Naive B cell (primary cell): ENCODE results near the gene FAM20A. TPM values are rescaled to one million over a fixed set of nuclear protein-coding genes. Genes with fewer than 3 reads are reported as not detected.

ENCODE experiments used
- ATAC-seq, 2 donors: fragments of 150-1000 bp; cut with Tn5 transposase; 2 replicates each; pipeline ENCODE4 v1.10.0; 2021; ENCODE audit warnings: low read depth in 2 of 2, mild to moderate bottlenecking in 2 of 2, moderate library complexity in 2 of 2
- DNase-seq: peaks from one replicate; pipeline ENCODE4 v3.0.0; 2022
- H3K27ac Mint-ChIP-seq, 6 donors: one replicate each; pipeline ENCODE4 v1.8.0; 2020 to 2022; ENCODE audit warnings: mild to moderate bottlenecking in 6 of 6, mixed read lengths in 6 of 6, moderate library complexity in 5 of 6, inconsistent platforms in 2 of 6
- H3K27me3 Mint-ChIP-seq, 3 donors: one replicate each; pipeline ENCODE4 v1.8.0; 2021 to 2022; ENCODE audit warnings: mixed read lengths in 3 of 3, mild to moderate bottlenecking in 1 of 3
- H3K36me3 Mint-ChIP-seq, 2 donors: one replicate each; pipeline ENCODE4 v1.8.0; 2020 to 2022; ENCODE audit warnings: mixed read lengths in 2 of 2, inconsistent platforms in 1 of 2, mild to moderate bottlenecking in 1 of 2
- H3K4me1 Mint-ChIP-seq, 3 donors: one replicate each; pipeline ENCODE4 v1.8.0; 2020 to 2022; ENCODE audit warnings: mixed read lengths in 3 of 3, inconsistent platforms in 1 of 3, mild to moderate bottlenecking in 1 of 3, moderate library complexity in 1 of 3
- H3K4me3 Mint-ChIP-seq, 8 donors: one replicate each; pipeline ENCODE4 v1.8.0; 2020 to 2022; ENCODE audit warnings: mild to moderate bottlenecking in 8 of 8, mixed read lengths in 8 of 8, moderate library complexity in 8 of 8, inconsistent platforms in 2 of 8
- H3K9me3 Mint-ChIP-seq, 7 donors: one replicate each; pipeline ENCODE4 v1.8.0; 2020 to 2022; ENCODE audit warnings: mixed read lengths in 7 of 7, mild to moderate bottlenecking in 5 of 7, inconsistent platforms in 2 of 7, moderate library complexity in 1 of 7
- polyA plus RNA-seq, 6 donors: library from polyadenylated mRNA; unstranded; fragments of 300-500 nt; fragmentation: Illumina TruSeq; gene quantifications; one replicate each; pipeline ENCODE4 v1.2.3, GENCODE V29; 2021; ENCODE audit warnings: low read depth in 6 of 6

Gene FAM20A
- under 1 TPM in 2 of 6 donors, not detected in 4; 0.11 to 0.13 TPM for polyA plus RNA-seq

GRCh38 chr17:68600931-68601564 is at the start of gene FAM20A:
FAM20A (minus strand) TSS chr17:68601367; CDS start chr17:68600666, 701 bp downstream.
- no peak for ATAC-seq
- Mint-ChIP-seq H3K27me3 (peaks cover 67 to 80% (median 70%) of the 10 kb centered on the region in 3 donors), H3K4me3 (peak within 1 kb of the TSS in 6 of 8 donors; percentile 21 to 68 (median 60)), H3K9me3 (peaks cover 0 to 6% (median 1%) of the 10 kb centered on the region in 7 donors), H3K27ac (peak within 1 kb of the TSS in 1 of 6 donors; percentile 12), H3K36me3 (no peaks in the 10 kb centered on the region), H3K4me1 (peaks cover 5 to 11% (median 6%) of the 10 kb centered on the region in 3 donors)
- no peak for DNase-seq

GRCh38 chr17:68649324-68649723 is 48.2 kb upstream of the FAM20A start:
- ATAC-seq = no peak

GRCh38 chr17:68646626-68647526 is 45.7 kb upstream of the FAM20A start:
- Mint-ChIP-seq H3K9me3 (peaks cover 0 to 12% (median 5%) of the 10 kb centered on the region in 7 donors), H3K27me3 (peaks cover 29 to 43% (median 35%) of the 10 kb centered on the region in 3 donors)

More at GRCh38 chr17:68649324-68649723, 48.2 kb upstream of the FAM20A start:
- Mint-ChIP-seq H3K9me3 (peaks cover 0 to 12% (median 5%) of the 10 kb centered on the region in 7 donors), H3K27ac (no peak overlapping the region), H3K4me3 (no peak overlapping the region), H3K27me3 (peaks cover 16 to 24% (median 22%) of the 10 kb centered on the region in 3 donors), H3K36me3 (peaks cover 0 to 8% of the 10 kb centered on the region in 2 donors), H3K4me1 (no peaks in the 10 kb centered on the region)
- no peak for DNase-seq

GRCh38 chr17:68642118-68642412 is 40.9 kb upstream of the FAM20A start:
- Mint-ChIP-seq H3K27me3 (peaks cover 28 to 49% (median 41%) of the 10 kb centered on the region in 3 donors), H3K4me1 (no peaks in the 10 kb centered on the region), H3K9me3 (peaks cover 0 to 16% (median 6%) of the 10 kb centered on the region in 7 donors), H3K27ac (no peak overlapping the region), H3K36me3 (no peaks in the 10 kb centered on the region), H3K4me3 (no peak overlapping the region)
- ATAC-seq (no peak), DNase-seq (no peak)

More at GRCh38 chr17:68646626-68647526, 45.7 kb upstream of the FAM20A start:
- Mint-ChIP-seq H3K4me3 (no peak overlapping the region), H3K36me3 (peaks cover 0 to 8% of the 10 kb centered on the region in 2 donors), H3K27ac (no peak overlapping the region), H3K4me1 (no peaks in the 10 kb centered on the region)
- DNase-seq = no peak
- ATAC-seq = no peak

GRCh38 chr17:68641276-68642117 is 40.3 kb upstream of the FAM20A start:
- Mint-ChIP-seq H3K36me3 (no peaks in the 10 kb centered on the region), H3K4me1 (no peaks in the 10 kb centered on the region), H3K9me3 (peaks cover 0 to 21% (median 8%) of the 10 kb centered on the region in 7 donors), H3K27ac (no peak overlapping the region), H3K4me3 (no peak overlapping the region), H3K27me3 (peaks cover 31 to 49% (median 41%) of the 10 kb centered on the region in 3 donors)
- no peak for ATAC-seq
- DNase-seq = no peak

- H3K27me3 Mint-ChIP-seq = peaks cover 26 to 46% (median 36%) of the 10 kb centered on the region in 3 donors
- peaks cover 0 to 7% of the 10 kb centered on the region in 2 donors for H3K36me3 Mint-ChIP-seq
- H3K9me3 Mint-ChIP-seq = peaks cover 0 to 30% (median 10%) of the 10 kb centered on the region in 7 donors
- no peak overlapping the region for H3K27ac Mint-ChIP-seq
- DNase-seq (no peak), ATAC-seq (no peak)
- no peaks in the 10 kb centered on the region for H3K4me1 Mint-ChIP-seq
- no peak overlapping the region for H3K4me3 Mint-ChIP-seq
Observed at GRCh38 chr17:68640242-68640989, 39.2 kb upstream of the FAM20A start.

- Mint-ChIP-seq H3K27ac (no peak overlapping the region), H3K9me3 (peaks cover 4 to 32% (median 11%) of the 10 kb centered on the region in 7 donors), H3K4me1 (no peaks in the 10 kb centered on the region), H3K36me3 (peaks cover 0 to 7% of the 10 kb centered on the region in 2 donors), H3K27me3 (peaks cover 0 to 13% (median 7%) of the 10 kb centered on the region in 3 donors), H3K4me3 (no peak overlapping the region)
- DNase-seq = no peak
- no peak for ATAC-seq
Observed at GRCh38 chr17:68634345-68634876, 33.2 kb upstream of the FAM20A start.

GRCh38 chr17:68628576-68628957 is 27.4 kb upstream of the FAM20A start:
- H3K4me1 Mint-ChIP-seq = no peaks in the 10 kb centered on the region
- ATAC-seq (no peak), DNase-seq (no peak)
- peaks cover 9 to 19% (median 12%) of the 10 kb centered on the region in 3 donors for H3K27me3 Mint-ChIP-seq
- no peak overlapping the region for H3K27ac Mint-ChIP-seq
- no peak overlapping the region for H3K4me3 Mint-ChIP-seq
- no peaks in the 10 kb centered on the region for H3K9me3 Mint-ChIP-seq
- no peaks in the 10 kb centered on the region for H3K36me3 Mint-ChIP-seq

- Mint-ChIP-seq H3K9me3 (no peaks in the 10 kb centered on the region), H3K4me3 (no peak overlapping the region), H3K36me3 (no peaks in the 10 kb centered on the region), H3K27ac (no peak overlapping the region), H3K27me3 (peaks cover 9 to 19% (median 12%) of the 10 kb centered on the region in 3 donors), H3K4me1 (no peaks in the 10 kb centered on the region)
- ATAC-seq (no peak), DNase-seq (no peak)
Observed at GRCh38 chr17:68627956-68628575, 26.9 kb upstream of the FAM20A start.

GRCh38 chr17:68624381-68624780 is 23.2 kb upstream of the FAM20A start:
- peaks cover 0 to 9% (median 5%) of the 10 kb centered on the region in 7 donors for H3K9me3 Mint-ChIP-seq
- H3K27me3 Mint-ChIP-seq = peaks cover 15 to 36% (median 27%) of the 10 kb centered on the region in 3 donors
- no peak for ATAC-seq
- DNase-seq = no peak
- H3K36me3 Mint-ChIP-seq = peaks cover 0 to 13% of the 10 kb centered on the region in 2 donors
- H3K4me3 Mint-ChIP-seq = no peak overlapping the region
- H3K4me1 Mint-ChIP-seq = no peaks in the 10 kb centered on the region
- H3K27ac Mint-ChIP-seq = peak overlapping the region in 2 of 6 donors; percentile 11

GRCh38 chr17:68623811-68624210 is 22.6 kb upstream of the FAM20A start:
- DNase-seq (no peak), ATAC-seq (no peak)
- Mint-ChIP-seq H3K27ac (no peak overlapping the region), H3K36me3 (peaks cover under 1 to 13% of the 10 kb centered on the region in 2 donors), H3K4me1 (no peaks in the 10 kb centered on the region), H3K9me3 (peaks cover 0 to 10% (median 5%) of the 10 kb centered on the region in 7 donors), H3K27me3 (peaks cover 18 to 41% (median 32%) of the 10 kb centered on the region in 3 donors), H3K4me3 (no peak overlapping the region)

- Mint-ChIP-seq H3K4me3 (no peak overlapping the region), H3K27me3 (peaks cover 17 to 43% (median 38%) of the 10 kb centered on the region in 3 donors), H3K9me3 (peaks cover 0 to 14% (median 5%) of the 10 kb centered on the region in 7 donors), H3K36me3 (peaks cover 3 to 13% of the 10 kb centered on the region in 2 donors), H3K4me1 (no peaks in the 10 kb centered on the region), H3K27ac (no peak overlapping the region)
- no peak for DNase-seq
- no peak for ATAC-seq
Observed at GRCh38 chr17:68622423-68622822, 21.3 kb upstream of the FAM20A start.
